SJCRH30 (cell line): ENCODE measurements around the gene CCHCR1. TPM values are rescaled to one million over a fixed set of nuclear protein-coding genes. Genes with fewer than 3 reads are reported as not detected.

Source experiments
- DNase-seq, 2 experiments: peaks; one replicate each; pipeline ENCODE4 v3.0.0-alpha.2; 2015 to 2020
- H3K27ac ChIP-seq: fragments of 250-450 bp; sonication (Bioruptor Pico); 2 replicates; pipeline ENCODE4 v1.5.1; 2020; ENCODE audit warnings: mild to moderate bottlenecking, moderate library complexity
- H3K27me3 ChIP-seq: fragments of 250-450 bp; sonication (Bioruptor Pico); 2 replicates; pipeline ENCODE4 v1.5.1; 2020; ENCODE audit warnings: mild to moderate bottlenecking, moderate library complexity
- H3K36me3 ChIP-seq: fragments of 250-450 bp; sonication (Bioruptor Pico); 2 replicates; pipeline ENCODE4 v1.5.1; 2020; ENCODE audit warnings: mild to moderate bottlenecking, moderate library complexity
- H3K4me1 ChIP-seq: fragments of 250-450 bp; sonication (Bioruptor Pico); 2 replicates; pipeline ENCODE4 v1.5.1; 2020; ENCODE audit warnings: mild to moderate bottlenecking, moderate library complexity
- H3K4me3 ChIP-seq: fragments of 250-450 bp; sonication (Bioruptor Pico); 2 replicates; pipeline ENCODE4 v1.5.1; 2020; ENCODE audit warnings: mild to moderate bottlenecking, moderate library complexity
- H3K9me3 ChIP-seq: fragments of 250-450 bp; sonication (Bioruptor Pico); replicated peaks from 2 replicates; pipeline ENCODE4 v1.5.1; 2020; ENCODE audit warnings: mild to moderate bottlenecking, moderate library complexity
- total RNA-seq: library from RNA; depleted of rRNA; stranded (reverse); fragments of >200 nt; shearing (Covaris generic); gene quantifications from 2 replicates; pipeline ENCODE4 v1.2.3, GENCODE V29; 2014; rRNA removed

The CCHCR1 gene
- total RNA-seq, 1 experiment from 2014 or later: 26.6 TPM

GRCh38 chr6:31094389-31094881, 63.2 kb downstream of the CCHCR1 start:
- no peak overlapping the region for H3K4me3 ChIP-seq
- no peaks in the 10 kb centered on the region for H3K27me3 ChIP-seq
- H3K36me3 ChIP-seq: no peaks in the 10 kb centered on the region
- no peaks in the 10 kb centered on the region for H3K9me3 ChIP-seq
- peaks cover 3% of the 10 kb centered on the region for H3K4me1 ChIP-seq
- no peak for DNase-seq
- H3K27ac ChIP-seq: no peak overlapping the region

GRCh38 chr6:31092769-31093505, 64.7 kb downstream of the CCHCR1 start:
- DNase-seq: no peak
- H3K27ac ChIP-seq: no peak overlapping the region
- H3K4me1 ChIP-seq: peaks cover 3% of the 10 kb centered on the region
- H3K36me3 ChIP-seq: no peaks in the 10 kb centered on the region
- H3K27me3 ChIP-seq: no peaks in the 10 kb centered on the region
- no peaks in the 10 kb centered on the region for H3K9me3 ChIP-seq
- no peak overlapping the region for H3K4me3 ChIP-seq

Other genes starting within 250 kb of the CCHCR1 start
- 15.1 and 24.2 TPM in 2 replicates for gene GTF2H4, start 249.6 kb downstream of the CCHCR1 start, total RNA-seq
- 21.3 and 23.5 TPM in 2 replicates for gene VARS2, start 243.6 kb downstream of the CCHCR1 start, total RNA-seq
- gene SFTA2, start 225.6 kb downstream of the CCHCR1 start, total RNA-seq: not detected in 2 replicates
- gene MUCL3, start 216.8 kb downstream of the CCHCR1 start, total RNA-seq: not detected in 2 replicates
- not detected in 2 replicates for gene MUC21, start 174.1 kb downstream of the CCHCR1 start, total RNA-seq
- not detected in 2 replicates for gene MUC22, start 147.3 kb downstream of the CCHCR1 start, total RNA-seq
- 2.3 and 3.4 TPM in 2 replicates for gene C6orf15, start 45.2 kb downstream of the CCHCR1 start, total RNA-seq
- 0.48 and 0.67 TPM in 2 replicates for gene PSORS1C1, start 43.0 kb downstream of the CCHCR1 start, total RNA-seq
- gene CDSN, start 37.4 kb downstream of the CCHCR1 start, total RNA-seq: 0.06 TPM in 1 of 2 replicates, not detected in the other
- not detected in 2 replicates for gene PSORS1C2, start 18.7 kb downstream of the CCHCR1 start, total RNA-seq
- gene TCF19, start 787 bp upstream of the CCHCR1 start, total RNA-seq: 22.7 and 26.8 TPM in 2 replicates
- 2.4 and 5.7 TPM in 2 replicates for gene POU5F1, start 12.9 kb upstream of the CCHCR1 start, total RNA-seq
- gene HLA-C, start 114.3 kb upstream of the CCHCR1 start, total RNA-seq: 0.73 TPM in 1 of 2 replicates, not detected in the other
- not detected in 2 replicates for gene HLA-B, start 199.4 kb upstream of the CCHCR1 start, total RNA-seq
- 6.8 and 7.7 TPM in 2 replicates for gene MICA, start 245.8 kb upstream of the CCHCR1 start, total RNA-seq